H1 (cell line): ENCODE results near the gene SLC38A7. TPM values are rescaled to one million over a fixed set of nuclear protein-coding genes. Genes with fewer than 3 reads are reported as not detected.

Source experiments
- CBX5 ChIP-seq: fragments of 300-800, 300-1000 bp; sonication (generic); IDR thresholded peaks from 2 replicates; pipeline ENCODE4 v1.7.1; 2016; ENCODE audit warnings: antibody characterized with exemption, low read length, low read depth
- NRF1 ChIP-seq: IDR thresholded peaks from 2 replicates; pipeline ENCODE4 v1.6.1; 2011; ENCODE audit warnings: mild to moderate bottlenecking, low read depth, low read length, improper control_type of control experiment
- POLR2AphosphoS5 ChIP-seq: IDR thresholded peaks from 2 replicates; pipeline ENCODE4 v1.6.1; 2011; ENCODE audit warnings: low read depth, low read length
- POU5F1 ChIP-seq: IDR thresholded peaks from 2 replicates; pipeline ENCODE4 v1.6.1; 2011; ENCODE audit warnings: low read depth, mild to moderate bottlenecking, low read length, moderate library complexity
- RAD21 ChIP-seq, 2 experiments: IDR thresholded peaks in 1 of 2; conservative IDR thresholded peaks in 1 of 2; 2 replicates each; pipeline ENCODE4 v1.6.1; 2011; ENCODE audit warnings: low read depth in 2 of 2, low read length in 2 of 2, improper control_type of control experiment in 1 of 2, inconsistent platforms in 1 of 2, mild to moderate bottlenecking in 1 of 2, moderate library complexity in 1 of 2
- RFX5 ChIP-seq: IDR thresholded peaks from 2 replicates; pipeline ENCODE4 v1.6.1; 2011; ENCODE audit warnings: low read depth, low read length, improper control_type of control experiment, borderline replicate concordance
- TAF1 ChIP-seq: IDR thresholded peaks from 2 replicates; pipeline ENCODE4 v1.6.1; 2011; ENCODE audit warnings: mild to moderate bottlenecking, low read depth, low read length
- polyA plus RNA-seq, 7 experiments: library from polyadenylated mRNA; depleted of rRNA in 3 of 7; stranded (reverse) in 5 of 7; unstranded in 2 of 7; fragments of >200 nt in 5 of 7; fragments of 200-250 nt in 2 of 7; gene quantifications; 1 replicate in 5 of 7; 2 replicates in 1 of 7; 4 replicates in 1 of 7; pipeline versions ENCODE4 v1.2.1 to v1.2.3, GENCODE V29; 2011 to 2013; ENCODE audit warnings: missing spikeins in 2 of 7, mixed read lengths in 2 of 7
- total RNA-seq: library from RNA; stranded (reverse); fragmentation: NEBNext Ultra II Directional; extraction: Animal tissue kit (Norgen Biotek cat#: 25700); gene quantifications from 2 replicates; pipeline ENCODE4 v1.2.1, GENCODE V29; 2021
- TF ChIP-seq, protein P1 (sequence below), 3 experiments: IDR thresholded peaks; 1 replicate in 2 of 3; 2 replicates in 1 of 3; pipeline versions ENCODE4 v1.5.1 to v1.6.1; 2011; ENCODE audit warnings: low read length in 3 of 3, mild to moderate bottlenecking in 3 of 3, inconsistent platforms in 2 of 3, low read depth in 1 of 3, moderate library complexity in 1 of 3; ENCODE audit not compliant: insufficient read depth in 1 of 3; ENCODE audit errors: control extremely low read depth in 1 of 3

The SLC38A7 gene
- total and polyA plus RNA-seq, 2 of the 8 experiments (the other 6 are each of a cell fraction or from before 2014, with no cell fraction given): 26.7 to 28.0 TPM

GRCh38 chr16:58652741-58653140 lies 31.8 kb downstream of the SLC38A7 start (continued):
- TF ChIP-seq, protein P1, sequence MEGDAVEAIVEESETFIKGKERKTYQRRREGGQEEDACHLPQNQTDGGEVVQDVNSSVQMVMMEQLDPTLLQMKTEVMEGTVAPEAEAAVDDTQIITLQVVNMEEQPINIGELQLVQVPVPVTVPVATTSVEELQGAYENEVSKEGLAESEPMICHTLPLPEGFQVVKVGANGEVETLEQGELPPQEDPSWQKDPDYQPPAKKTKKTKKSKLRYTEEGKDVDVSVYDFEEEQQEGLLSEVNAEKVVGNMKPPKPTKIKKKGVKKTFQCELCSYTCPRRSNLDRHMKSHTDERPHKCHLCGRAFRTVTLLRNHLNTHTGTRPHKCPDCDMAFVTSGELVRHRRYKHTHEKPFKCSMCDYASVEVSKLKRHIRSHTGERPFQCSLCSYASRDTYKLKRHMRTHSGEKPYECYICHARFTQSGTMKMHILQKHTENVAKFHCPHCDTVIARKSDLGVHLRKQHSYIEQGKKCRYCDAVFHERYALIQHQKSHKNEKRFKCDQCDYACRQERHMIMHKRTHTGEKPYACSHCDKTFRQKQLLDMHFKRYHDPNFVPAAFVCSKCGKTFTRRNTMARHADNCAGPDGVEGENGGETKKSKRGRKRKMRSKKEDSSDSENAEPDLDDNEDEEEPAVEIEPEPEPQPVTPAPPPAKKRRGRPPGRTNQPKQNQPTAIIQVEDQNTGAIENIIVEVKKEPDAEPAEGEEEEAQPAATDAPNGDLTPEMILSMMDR (IDR thresholded peaks at IDR 0.05; ENCODE audit: control extremely low read depth in 1 of 3, insufficient read depth in 1 of 3, low read depth in 1 of 3, low read length in 3 of 3): peak in 2 of 3 experiments; percentile 22 to 36; a peak in 2 of 4 replicates
- TF ChIP-seq POLR2AphosphoS5: peak; percentile 68
- TF ChIP-seq POU5F1: peak; percentile 43; the same call in 1 of the 2 replicates
- TF ChIP-seq TAF1: peak; percentile 79
- no peak for TF ChIP-seq NRF1
- TF ChIP-seq RAD21 (IDR thresholded peaks at IDR 0.05 in 1 of 2, conservative IDR thresholded peaks at IDR 0.05 in 1 of 2; ENCODE audit: low read depth in 2 of 2, low read length in 2 of 2): peak in 1 of 2 experiments; percentile 8; a peak in 1 of 4 replicates
- TF ChIP-seq RFX5: peak; percentile 26; the same call in 1 of the 2 replicates
- TF ChIP-seq CBX5: no peak
